ENCODE results near the gene PRKCD. TPM values are rescaled to one million over a fixed set of nuclear protein-coding genes. Genes with fewer than 3 reads are reported as not detected.
"Not testable (repeated sequence)": the region's sequence is repeated elsewhere in the genome, so short reads cannot be mapped to it uniquely, and the experiment has no call there.

Gene PRKCD
- total RNA-seq, 2 donors from 2014 or later = 20.4 to 21.8 TPM

DNA sequence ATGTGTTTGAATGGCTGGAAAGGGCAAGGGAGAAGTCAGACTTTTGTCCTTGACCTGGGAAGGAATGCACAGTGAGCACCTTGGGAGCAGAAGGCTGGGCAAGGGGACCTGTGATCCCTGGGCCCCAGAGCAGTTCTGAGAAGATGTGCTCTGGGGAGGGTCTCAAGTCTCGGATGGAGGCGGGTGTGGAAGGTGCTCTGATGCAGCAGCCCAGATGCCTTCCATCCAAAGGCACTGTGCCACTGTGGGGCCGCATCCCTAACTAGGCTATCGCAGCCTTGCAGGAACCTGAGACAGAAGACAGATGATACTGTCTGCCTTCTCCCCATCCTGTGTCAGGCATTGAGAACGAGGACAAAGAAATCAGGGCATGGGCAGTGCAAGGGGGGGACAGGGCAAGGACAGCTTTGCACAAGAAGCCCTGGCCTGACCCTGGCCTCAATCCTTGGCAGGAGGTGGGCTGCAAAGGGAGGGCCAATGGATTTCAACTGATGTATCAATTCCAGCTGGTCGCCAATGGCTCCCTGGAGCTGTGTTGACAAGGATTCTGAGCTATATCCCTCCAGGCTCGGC lies 14.6 kb upstream of the PRKCD start:
- ATAC-seq (replicated peaks) = no peak
- Mint-ChIP-seq H3K27ac (no peak overlapping the region), H3K4me1 (no peaks in the 10 kb centered on the region), H3K9me3 (no peaks in the 10 kb centered on the region), H3K36me3 (ENCODE audit: low read depth) (no peaks in the 10 kb centered on the region), H3K4me3 (no peak overlapping the region), H3K27me3 (no peaks in the 10 kb centered on the region)

DNA sequence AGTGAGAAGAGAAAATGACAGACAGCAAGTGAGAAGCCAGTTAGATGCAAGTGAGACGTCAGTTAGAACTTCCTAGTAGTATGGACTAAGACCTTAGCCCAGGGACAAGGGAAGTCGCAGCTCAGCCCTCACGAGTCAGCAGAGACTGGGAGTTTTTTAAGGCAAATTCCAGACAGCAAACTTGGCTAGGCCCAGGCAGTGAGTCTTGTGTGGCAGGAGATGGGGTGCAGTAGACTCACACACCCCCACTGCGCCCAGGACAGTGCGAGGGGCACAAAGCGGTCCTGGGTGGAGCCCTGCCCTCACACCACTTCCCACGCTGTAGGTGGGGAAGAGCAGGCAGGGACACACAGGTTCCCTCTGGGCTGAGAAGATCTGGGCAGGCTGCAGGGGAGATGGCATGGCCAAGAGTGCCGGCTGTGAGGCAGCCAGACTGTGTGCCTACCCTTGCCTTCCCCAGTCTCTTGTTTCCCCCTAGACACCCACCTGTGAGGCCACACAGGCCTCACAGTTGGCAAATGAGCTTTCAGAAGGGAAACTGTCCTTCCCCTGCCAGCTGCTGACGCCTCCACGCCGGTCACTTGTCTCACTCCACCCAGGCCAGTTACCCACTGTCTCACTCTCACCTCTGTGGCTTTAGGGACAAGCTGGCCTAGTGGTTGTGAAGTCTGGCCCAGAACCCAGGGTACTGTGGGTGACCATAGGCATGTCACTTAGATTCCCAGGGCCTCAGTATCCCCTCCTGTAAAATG lies 13.7 kb upstream of the PRKCD start:
- Mint-ChIP-seq H3K4me3 (no peak overlapping the region), H3K27ac (no peak overlapping the region), H3K27me3 (no peaks in the 10 kb centered on the region), H3K36me3 (ENCODE audit: low read depth) (no peaks in the 10 kb centered on the region), H3K4me1 (no peaks in the 10 kb centered on the region), H3K9me3 (no peaks in the 10 kb centered on the region)
- ATAC-seq (replicated peaks) = no peak

DNA sequence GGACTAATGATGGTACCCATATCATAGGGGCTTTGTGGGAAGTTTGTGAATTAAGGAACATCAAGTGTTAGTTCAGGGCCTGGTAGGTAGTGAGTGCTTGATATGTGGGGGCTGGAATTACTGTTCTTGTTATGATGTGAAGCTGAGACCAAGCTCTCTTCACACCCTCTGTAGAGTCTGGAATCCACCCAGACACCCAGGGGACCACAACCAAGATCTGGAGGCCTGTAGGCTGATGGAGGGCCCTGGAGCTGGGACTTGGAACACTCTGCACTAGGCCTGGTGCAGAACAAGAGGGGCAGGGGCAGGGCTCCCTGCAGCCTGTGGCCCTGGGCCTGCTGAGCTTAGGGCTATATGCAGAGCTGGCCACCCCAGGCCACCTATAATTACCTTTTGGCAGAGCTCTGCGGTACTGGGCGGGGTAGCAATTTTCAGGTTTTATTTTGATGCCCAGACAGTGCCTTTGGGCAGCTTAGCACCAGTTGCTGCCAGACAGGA lies 13.1 kb upstream of the PRKCD start:
- H3K9me3 Mint-ChIP-seq = no peaks in the 10 kb centered on the region
- no peaks in the 10 kb centered on the region for H3K36me3 Mint-ChIP-seq (ENCODE audit: low read depth)
- H3K27ac Mint-ChIP-seq = no peak overlapping the region
- H3K4me1 Mint-ChIP-seq = no peaks in the 10 kb centered on the region
- no peaks in the 10 kb centered on the region for H3K27me3 Mint-ChIP-seq
- H3K4me3 Mint-ChIP-seq = no peak overlapping the region
- ATAC-seq (replicated peaks) = no peak

DNA sequence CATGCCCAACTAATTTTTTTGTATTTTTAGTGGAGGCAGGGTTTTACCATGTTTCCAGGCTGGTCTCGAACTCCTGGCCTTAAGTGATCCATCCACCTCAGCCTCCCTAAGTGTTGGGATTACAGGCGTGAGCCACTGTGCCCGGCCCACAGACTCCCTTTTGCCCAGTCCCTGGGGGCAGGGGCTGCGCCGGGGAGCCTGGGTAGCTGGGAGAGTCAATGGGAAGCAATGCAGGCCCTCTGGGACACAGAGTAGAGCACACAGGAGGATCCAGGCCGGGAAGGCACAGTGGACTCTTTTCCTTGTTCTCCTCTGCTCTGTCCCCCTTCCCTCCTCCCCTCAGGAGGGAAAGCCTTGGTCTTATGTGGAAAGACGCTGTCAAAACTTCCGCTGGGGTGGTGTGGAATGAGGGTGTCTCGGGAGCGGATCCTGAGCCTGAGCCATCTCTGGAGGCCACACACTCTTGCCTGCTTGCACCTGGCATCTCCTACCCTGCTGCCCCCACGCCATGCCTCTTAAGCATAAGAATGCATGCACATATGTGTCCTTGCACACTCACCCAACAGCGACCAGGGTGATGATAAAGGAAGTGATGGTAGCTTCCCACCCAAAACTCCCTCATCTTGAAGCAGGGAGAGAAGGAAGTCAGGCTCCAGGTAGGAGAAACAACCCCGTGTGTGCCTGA lies 11.9 kb upstream of the PRKCD start:
- H3K27ac Mint-ChIP-seq = no peak overlapping the region
- no peak overlapping the region for H3K4me3 Mint-ChIP-seq
- peaks cover 8% of the 10 kb centered on the region for H3K27me3 Mint-ChIP-seq
- no peak for ATAC-seq (replicated peaks)
- H3K36me3 Mint-ChIP-seq (ENCODE audit: low read depth) = no peaks in the 10 kb centered on the region
- H3K9me3 Mint-ChIP-seq = no peaks in the 10 kb centered on the region
- no peaks in the 10 kb centered on the region for H3K4me1 Mint-ChIP-seq

DNA sequence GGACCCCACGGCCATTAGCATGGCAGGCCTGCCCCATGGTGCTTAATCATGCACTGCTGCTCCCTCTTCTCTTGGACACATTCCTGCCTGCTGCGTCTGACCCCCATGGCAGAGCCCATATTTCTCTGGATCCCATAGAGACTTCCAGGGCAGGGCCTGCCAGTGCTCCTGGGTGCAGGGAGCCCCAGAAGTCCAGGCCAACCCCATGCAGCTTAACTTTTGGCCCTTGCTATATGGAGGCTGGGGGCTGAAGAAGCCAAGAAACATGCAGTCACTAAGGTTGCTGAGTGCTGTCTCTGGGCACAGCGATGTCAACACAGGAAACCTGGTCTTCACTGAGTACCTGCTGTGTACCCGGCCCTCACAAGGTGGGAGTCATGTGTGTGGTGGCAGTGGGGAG lies 11.3 kb upstream of the PRKCD start:
- H3K27ac Mint-ChIP-seq = no peak overlapping the region
- no peak for ATAC-seq (replicated peaks)
- no peak overlapping the region for H3K4me3 Mint-ChIP-seq
- H3K27me3 Mint-ChIP-seq = peaks cover 8% of the 10 kb centered on the region
- H3K36me3 Mint-ChIP-seq (ENCODE audit: low read depth) = no peaks in the 10 kb centered on the region
- H3K9me3 Mint-ChIP-seq = no peaks in the 10 kb centered on the region
- H3K4me1 Mint-ChIP-seq = no peaks in the 10 kb centered on the region

DNA sequence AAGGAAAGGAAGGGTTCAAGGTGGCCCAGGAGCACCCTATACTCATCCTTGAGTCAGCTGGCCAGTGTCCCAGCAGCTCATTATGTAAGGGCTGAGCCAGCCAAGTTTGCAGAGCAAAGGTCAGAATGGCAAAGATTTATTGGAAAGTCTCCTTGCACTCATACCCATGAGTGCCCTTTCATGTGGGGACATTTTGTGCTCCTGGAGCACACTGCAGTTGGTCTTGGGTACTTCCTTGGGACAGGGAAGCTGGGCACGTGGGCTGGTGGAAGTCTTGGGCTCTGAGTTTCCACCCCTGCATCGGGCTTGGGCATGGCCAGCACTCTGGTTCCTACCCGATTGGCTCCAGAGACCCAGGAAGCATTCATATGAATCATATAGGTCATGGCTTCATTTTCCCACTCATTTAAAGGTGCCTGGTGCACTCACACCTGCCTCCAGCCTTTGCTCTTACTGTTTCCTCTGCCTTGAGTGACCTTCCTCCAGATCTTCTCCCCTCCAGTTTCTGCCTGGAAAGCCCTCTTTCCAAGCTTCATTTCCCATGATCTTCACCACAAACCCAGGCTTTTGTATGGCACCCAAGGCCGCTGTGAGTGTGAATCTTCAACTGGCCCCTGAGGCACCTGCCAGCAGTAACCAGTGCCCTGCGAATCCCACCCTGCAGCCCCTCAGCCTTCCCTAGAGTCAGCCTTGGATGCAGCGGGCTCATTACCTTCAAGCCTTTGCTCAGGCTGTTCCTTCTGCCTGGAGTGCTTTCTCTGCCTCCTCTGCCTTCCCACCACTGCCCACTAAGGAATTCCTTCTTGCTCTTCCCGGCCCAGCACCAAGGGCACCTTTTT lies 10.5 kb upstream of the PRKCD start:
- Mint-ChIP-seq H3K4me1 (no peaks in the 10 kb centered on the region), H3K27me3 (peaks cover 11% of the 10 kb centered on the region), H3K4me3 (no peak overlapping the region), H3K36me3 (ENCODE audit: low read depth) (no peaks in the 10 kb centered on the region), H3K27ac (no peak overlapping the region), H3K9me3 (no peaks in the 10 kb centered on the region)
- ATAC-seq (replicated peaks) = no peak

DNA sequence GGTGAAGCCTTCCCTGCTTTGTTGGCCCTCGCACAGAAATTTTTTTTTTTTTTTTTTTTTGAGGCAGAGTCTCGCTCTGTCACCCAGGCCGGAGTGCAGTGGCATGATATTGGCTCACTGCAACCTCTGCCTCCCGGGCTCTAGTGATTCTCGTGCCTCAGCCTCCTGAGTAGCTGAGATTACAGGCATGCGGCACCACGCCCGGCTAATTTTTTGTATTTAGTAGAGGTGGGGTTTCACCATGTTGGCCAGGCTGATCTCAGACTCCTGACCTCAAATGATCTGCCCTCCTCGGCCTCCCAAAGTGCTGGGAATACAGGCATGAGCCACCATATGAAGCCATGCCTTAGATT lies 9.9 kb upstream of the PRKCD start:
- H3K36me3 Mint-ChIP-seq (ENCODE audit: low read depth); H3K4me3 Mint-ChIP-seq; H3K9me3 Mint-ChIP-seq; H3K4me1 Mint-ChIP-seq; H3K27ac Mint-ChIP-seq; ATAC-seq (replicated peaks): not testable (repeated sequence)
- peaks cover 15% of the 10 kb centered on the region for H3K27me3 Mint-ChIP-seq

DNA sequence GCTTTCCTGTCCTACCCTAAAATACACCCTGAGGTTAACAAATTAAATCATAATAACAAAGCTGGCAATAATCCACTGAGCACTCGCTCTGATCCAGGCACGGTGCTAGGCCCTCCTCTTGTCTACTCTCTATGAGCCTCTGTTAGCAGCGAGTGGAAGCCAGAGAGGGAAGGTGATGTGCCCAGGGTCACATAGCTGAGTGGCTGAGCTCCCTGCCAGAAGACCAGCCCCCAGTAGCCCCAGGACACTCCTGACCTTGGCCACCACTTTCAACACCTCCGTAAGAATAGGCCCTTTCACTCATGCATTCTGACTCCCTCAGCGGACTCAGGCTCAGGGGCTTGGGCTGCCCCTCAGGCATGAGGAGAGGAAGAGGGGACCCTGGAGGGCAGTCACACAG lies 9.5 kb upstream of the PRKCD start:
- Mint-ChIP-seq H3K36me3 (ENCODE audit: low read depth) (no peaks in the 10 kb centered on the region), H3K9me3 (no peaks in the 10 kb centered on the region), H3K27ac (no peak overlapping the region), H3K4me1 (no peaks in the 10 kb centered on the region), H3K4me3 (no peak overlapping the region), H3K27me3 (peaks cover 17% of the 10 kb centered on the region)
- ATAC-seq (replicated peaks) = no peak

DNA sequence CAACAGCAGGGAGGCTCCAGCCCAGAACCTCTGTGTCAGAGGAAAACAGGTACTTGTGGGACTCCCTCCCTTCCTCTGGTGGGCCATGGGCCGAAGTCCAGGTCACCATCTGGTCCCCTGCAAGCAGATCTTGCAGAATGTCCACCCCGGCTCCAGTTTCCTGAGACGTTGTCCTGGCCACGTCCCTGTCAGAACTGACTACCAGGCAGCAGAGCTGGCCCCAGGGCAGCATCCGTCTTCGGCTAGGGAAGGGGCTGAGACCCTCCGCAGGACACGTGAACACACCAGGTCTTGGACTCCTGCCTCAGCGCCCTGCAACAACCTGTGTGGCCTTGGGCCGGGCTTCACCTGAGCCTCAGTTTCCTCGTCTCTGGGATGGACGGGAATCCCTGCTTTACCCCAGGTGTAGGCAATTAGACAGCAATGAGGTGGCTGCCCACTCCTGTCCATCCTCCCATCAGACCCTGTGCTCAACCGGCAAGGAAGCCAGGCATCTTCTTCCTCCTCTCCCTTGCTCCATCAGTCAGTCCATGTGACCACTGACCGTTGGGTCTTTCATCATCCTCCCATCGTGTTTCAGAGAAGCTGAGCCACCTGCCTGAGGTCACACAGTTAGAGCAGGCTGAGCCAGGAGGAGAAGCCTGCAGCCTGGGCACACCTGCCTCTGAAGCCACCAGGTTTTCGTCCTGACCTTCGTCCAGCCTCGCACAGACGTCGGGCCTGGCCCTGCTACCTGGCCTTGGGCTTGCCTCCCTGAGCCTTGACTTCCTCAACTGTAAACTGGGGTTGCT lies 8.9 kb upstream of the PRKCD start:
- ATAC-seq (replicated peaks) = no peak
- H3K4me1 Mint-ChIP-seq = no peaks in the 10 kb centered on the region
- no peak overlapping the region for H3K27ac Mint-ChIP-seq
- H3K4me3 Mint-ChIP-seq = no peak overlapping the region
- H3K27me3 Mint-ChIP-seq = peaks cover 17% of the 10 kb centered on the region
- H3K9me3 Mint-ChIP-seq = no peaks in the 10 kb centered on the region
- no peaks in the 10 kb centered on the region for H3K36me3 Mint-ChIP-seq (ENCODE audit: low read depth)

DNA sequence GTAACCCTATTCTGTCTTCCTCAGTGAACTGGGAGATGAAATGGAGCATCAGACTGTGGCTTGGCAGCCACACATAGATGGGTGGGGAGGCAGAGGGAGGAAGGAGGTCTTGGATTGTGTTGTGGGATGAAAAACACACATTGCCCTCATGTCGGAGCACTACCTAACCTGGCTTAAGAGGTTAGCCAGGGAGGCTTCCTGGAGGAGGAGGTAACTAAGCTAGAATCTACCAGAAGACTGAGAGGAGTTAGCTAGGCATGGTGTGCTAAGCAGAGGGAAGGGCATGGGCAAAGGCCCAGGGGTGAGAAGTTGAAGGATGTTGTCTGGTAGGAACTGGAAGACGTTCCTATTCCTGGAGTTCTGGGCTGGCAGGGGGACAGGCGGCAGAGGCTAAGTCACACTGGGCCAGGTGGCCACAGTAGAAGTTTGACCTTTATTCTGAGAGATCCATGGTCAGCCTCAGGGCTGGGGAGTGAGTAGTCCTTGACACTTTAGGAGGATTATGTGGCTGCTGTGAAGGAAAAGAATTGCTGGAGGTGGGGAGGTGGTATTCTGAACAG lies 7.7 kb upstream of the PRKCD start:
- Mint-ChIP-seq H3K27me3 (peaks cover 17% of the 10 kb centered on the region), H3K9me3 (no peaks in the 10 kb centered on the region)

DNA sequence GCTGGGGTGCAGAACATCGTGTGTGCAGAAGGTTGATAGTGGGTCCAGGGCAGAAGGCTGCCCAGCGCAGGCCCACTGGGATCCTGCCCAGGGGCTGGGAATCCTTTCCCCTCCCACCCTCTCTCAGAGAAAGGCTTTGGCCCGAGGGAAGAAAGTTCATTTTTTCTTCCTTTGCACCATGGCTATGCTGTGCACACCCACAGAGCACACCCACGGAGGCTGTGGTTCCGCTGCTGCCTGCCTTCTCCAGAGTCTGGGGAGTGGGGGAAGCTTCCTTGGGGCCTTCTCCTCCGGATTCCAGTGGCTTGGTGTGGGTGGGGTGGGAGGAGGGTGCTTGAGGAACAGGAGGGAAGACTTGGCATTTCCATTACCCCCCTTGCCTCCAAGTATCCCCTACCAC lies 7.0 kb upstream of the PRKCD start:
- ATAC-seq (replicated peaks) = no peak
- H3K27ac Mint-ChIP-seq = no peak overlapping the region
- no peaks in the 10 kb centered on the region for H3K36me3 Mint-ChIP-seq (ENCODE audit: low read depth)
- H3K27me3 Mint-ChIP-seq = peaks cover 17% of the 10 kb centered on the region
- no peaks in the 10 kb centered on the region for H3K9me3 Mint-ChIP-seq
- no peaks in the 10 kb centered on the region for H3K4me1 Mint-ChIP-seq
- H3K4me3 Mint-ChIP-seq = no peak overlapping the region

More for the DNA sequence above, 7.7 kb upstream of the PRKCD start:
- no peaks in the 10 kb centered on the region for H3K4me1 Mint-ChIP-seq
- no peak for ATAC-seq (replicated peaks)
- no peaks in the 10 kb centered on the region for H3K36me3 Mint-ChIP-seq (ENCODE audit: low read depth)
- no peak overlapping the region for H3K4me3 Mint-ChIP-seq
- H3K27ac Mint-ChIP-seq = no peak overlapping the region

GRCh38 chr3:53154881-53155285 lies 6.1 kb upstream of the PRKCD start:
- peaks cover under 1% of the 10 kb centered on the region for H3K4me1 Mint-ChIP-seq
- ATAC-seq (replicated peaks) = no peak
- H3K36me3 Mint-ChIP-seq (ENCODE audit: low read depth) = no peaks in the 10 kb centered on the region
- H3K9me3 Mint-ChIP-seq = no peaks in the 10 kb centered on the region
- no peak overlapping the region for H3K4me3 Mint-ChIP-seq
- no peak overlapping the region for H3K27ac Mint-ChIP-seq
- H3K27me3 Mint-ChIP-seq = peaks cover 17% of the 10 kb centered on the region

GRCh38 chr3:53155760-53156159 lies 5.2 kb upstream of the PRKCD start:
- Mint-ChIP-seq H3K27ac (no peak overlapping the region), H3K9me3 (no peaks in the 10 kb centered on the region), H3K4me1 (peaks cover 8% of the 10 kb centered on the region), H3K4me3 (no peak overlapping the region), H3K36me3 (ENCODE audit: low read depth) (no peaks in the 10 kb centered on the region), H3K27me3 (peaks cover 17% of the 10 kb centered on the region)
- no peak for ATAC-seq (replicated peaks)
